ENCODE results near the gene TSPAN11.

TSPAN11 gene

GRCh38 chr12:30953951-30954751 lies 27.6 kb downstream of the TSPAN11 start:
- no peak overlapping the region for H3K27ac ChIP-seq (ENCODE audit: poor library complexity, severe bottlenecking)
- H3K9me3 ChIP-seq (ENCODE audit: severe bottlenecking): no peaks in the 10 kb centered on the region
- no peak for DNase-seq (ENCODE audit: low spot score)
- H3K4me1 ChIP-seq (ENCODE audit: insufficient read depth, poor library complexity, severe bottlenecking): no peaks in the 10 kb centered on the region
- no peaks in the 10 kb centered on the region for H3K27me3 ChIP-seq (ENCODE audit: insufficient read depth, poor library complexity, severe bottlenecking)
- no peak for TF ChIP-seq CTCF (IDR thresholded peaks at IDR 0.05; ENCODE audit: poor library complexity, severe bottlenecking)
- ATAC-seq (ENCODE audit: low read depth): no peak
- no peaks in the 10 kb centered on the region for H3K36me3 ChIP-seq (ENCODE audit: low read depth)
- no peak overlapping the region for H3K4me3 ChIP-seq (ENCODE audit: severe bottlenecking)

- ATAC-seq (ENCODE audit: low read depth): no peak
- no peak for TF ChIP-seq CTCF (IDR thresholded peaks at IDR 0.05; ENCODE audit: poor library complexity, severe bottlenecking)
- H3K27me3 ChIP-seq (ENCODE audit: insufficient read depth, poor library complexity, severe bottlenecking): no peaks in the 10 kb centered on the region
These were observed 28.7 kb downstream of the TSPAN11 start for GRCh38 chr12:30955214-30955613.

GRCh38 chr12:30959110-30959710 lies 32.7 kb downstream of the TSPAN11 start:
- H3K4me3 ChIP-seq (ENCODE audit: severe bottlenecking): no peak overlapping the region
- no peaks in the 10 kb centered on the region for H3K4me1 ChIP-seq (ENCODE audit: insufficient read depth, poor library complexity, severe bottlenecking)
- no peaks in the 10 kb centered on the region for H3K27me3 ChIP-seq (ENCODE audit: insufficient read depth, poor library complexity, severe bottlenecking)
- DNase-seq (ENCODE audit: low spot score) (no peak), ATAC-seq (ENCODE audit: low read depth) (no peak)
- H3K36me3 ChIP-seq (ENCODE audit: low read depth): no peaks in the 10 kb centered on the region
- no peak for TF ChIP-seq CTCF (IDR thresholded peaks at IDR 0.05; ENCODE audit: poor library complexity, severe bottlenecking)
- no peaks in the 10 kb centered on the region for H3K9me3 ChIP-seq (ENCODE audit: severe bottlenecking)
- no peak overlapping the region for H3K27ac ChIP-seq (ENCODE audit: poor library complexity, severe bottlenecking)

More at GRCh38 chr12:30955214-30955613, 28.7 kb downstream of the TSPAN11 start:
- no peaks in the 10 kb centered on the region for H3K9me3 ChIP-seq (ENCODE audit: severe bottlenecking)
- H3K4me3 ChIP-seq (ENCODE audit: severe bottlenecking): no peak overlapping the region
- no peaks in the 10 kb centered on the region for H3K36me3 ChIP-seq (ENCODE audit: low read depth)
- H3K27ac ChIP-seq (ENCODE audit: poor library complexity, severe bottlenecking): no peak overlapping the region
- no peak for DNase-seq (ENCODE audit: low spot score)
- H3K4me1 ChIP-seq (ENCODE audit: insufficient read depth, poor library complexity, severe bottlenecking): no peaks in the 10 kb centered on the region

GRCh38 chr12:30959778-30960177 lies 33.2 kb downstream of the TSPAN11 start:
- no peaks in the 10 kb centered on the region for H3K4me1 ChIP-seq (ENCODE audit: insufficient read depth, poor library complexity, severe bottlenecking)
- no peaks in the 10 kb centered on the region for H3K36me3 ChIP-seq (ENCODE audit: low read depth)
- DNase-seq (ENCODE audit: low spot score) (no peak), ATAC-seq (ENCODE audit: low read depth) (no peak)
- no peaks in the 10 kb centered on the region for H3K27me3 ChIP-seq (ENCODE audit: insufficient read depth, poor library complexity, severe bottlenecking)
- H3K4me3 ChIP-seq (ENCODE audit: severe bottlenecking): no peak overlapping the region
- TF ChIP-seq CTCF (IDR thresholded peaks at IDR 0.05; ENCODE audit: poor library complexity, severe bottlenecking): no peak
- no peak overlapping the region for H3K27ac ChIP-seq (ENCODE audit: poor library complexity, severe bottlenecking)
- H3K9me3 ChIP-seq (ENCODE audit: severe bottlenecking): no peaks in the 10 kb centered on the region

GRCh38 chr12:30961030-30961429 lies 34.5 kb downstream of the TSPAN11 start:
- no peak for ATAC-seq (ENCODE audit: low read depth)
- H3K4me1 ChIP-seq (ENCODE audit: insufficient read depth, poor library complexity, severe bottlenecking): no peaks in the 10 kb centered on the region

More at GRCh38 chr12:30961030-30961429, 34.5 kb downstream of the TSPAN11 start:
- no peaks in the 10 kb centered on the region for H3K36me3 ChIP-seq (ENCODE audit: low read depth)
- H3K27ac ChIP-seq (ENCODE audit: poor library complexity, severe bottlenecking): no peak overlapping the region
- no peak overlapping the region for H3K4me3 ChIP-seq (ENCODE audit: severe bottlenecking)
- no peaks in the 10 kb centered on the region for H3K27me3 ChIP-seq (ENCODE audit: insufficient read depth, poor library complexity, severe bottlenecking)
- no peak for DNase-seq (ENCODE audit: low spot score)
- TF ChIP-seq CTCF (IDR thresholded peaks at IDR 0.05; ENCODE audit: poor library complexity, severe bottlenecking): no peak
- H3K9me3 ChIP-seq (ENCODE audit: severe bottlenecking): no peaks in the 10 kb centered on the region

Measured in RWPE2 (cell line).